IPS-18a (cell line): ENCODE measurements around the gene RRP1.

Source experiments
- H3K27ac ChIP-seq: one replicate; pipeline ENCODE4 v1.5.1; 2013; ENCODE audit warnings: low read length
- H3K27me3 ChIP-seq: one replicate; pipeline ENCODE4 v1.6.1; 2013; ENCODE audit warnings: mild to moderate bottlenecking, low read length; ENCODE audit not compliant: control insufficient read depth, insufficient read depth
- H3K36me3 ChIP-seq: one replicate; pipeline ENCODE4 v1.6.1; 2013; ENCODE audit warnings: low read depth, low read length; ENCODE audit not compliant: control insufficient read depth
- H3K4me1 ChIP-seq: one replicate; pipeline ENCODE4 v1.6.1; 2013; ENCODE audit warnings: low read depth, low read length; ENCODE audit not compliant: control insufficient read depth
- H3K4me3 ChIP-seq: one replicate; pipeline ENCODE4 v1.5.1; 2013; ENCODE audit warnings: low read length
- H3K9ac ChIP-seq: one replicate; pipeline ENCODE4 v1.6.1; 2013; ENCODE audit warnings: mild to moderate bottlenecking, low read length, moderate library complexity
- H3K9me3 ChIP-seq: one replicate; pipeline ENCODE4 v1.6.1; 2013; ENCODE audit warnings: low read depth, low read length; ENCODE audit not compliant: control insufficient read depth

Gene RRP1

GRCh38 chr21:43760391-43760958 lies 28.9 kb upstream of the RRP1 start:
- Histone ChIP-seq H3K9ac (no peak overlapping the region), H3K4me1 (no peaks in the 10 kb centered on the region), H3K36me3 (peaks cover 9% of the 10 kb centered on the region), H3K27me3 (no peaks in the 10 kb centered on the region), H3K4me3 (no peak overlapping the region), H3K9me3 (no peaks in the 10 kb centered on the region), H3K27ac (no peak overlapping the region)

DNA sequence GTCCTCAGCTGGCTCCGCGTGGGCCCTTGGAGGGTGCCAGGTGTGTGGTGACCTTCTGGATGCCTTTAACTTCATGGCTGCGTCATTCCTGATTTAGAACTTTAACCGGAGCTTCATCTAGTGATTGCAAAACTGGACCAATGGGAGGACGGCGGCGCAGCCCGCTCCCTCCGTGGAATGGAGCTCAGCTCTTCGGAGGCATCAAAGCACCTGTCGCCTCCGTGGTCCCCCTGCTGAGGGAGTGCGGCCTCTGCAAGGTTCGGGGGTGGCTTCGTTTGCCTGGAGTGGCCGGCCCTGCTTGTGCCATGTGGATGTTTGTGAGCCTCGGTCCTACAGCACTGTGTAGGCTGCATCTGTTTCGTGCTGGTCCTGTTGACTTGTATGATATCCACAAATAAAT lies 27.5 kb upstream of the RRP1 start:
- no peak overlapping the region for H3K27ac ChIP-seq
- no peaks in the 10 kb centered on the region for H3K9me3 ChIP-seq
- no peak overlapping the region for H3K9ac ChIP-seq
- H3K27me3 ChIP-seq, result no peaks in the 10 kb centered on the region
- H3K4me1 ChIP-seq, result no peaks in the 10 kb centered on the region
- H3K36me3 ChIP-seq, result peaks cover 5% of the 10 kb centered on the region
- no peak overlapping the region for H3K4me3 ChIP-seq

DNA sequence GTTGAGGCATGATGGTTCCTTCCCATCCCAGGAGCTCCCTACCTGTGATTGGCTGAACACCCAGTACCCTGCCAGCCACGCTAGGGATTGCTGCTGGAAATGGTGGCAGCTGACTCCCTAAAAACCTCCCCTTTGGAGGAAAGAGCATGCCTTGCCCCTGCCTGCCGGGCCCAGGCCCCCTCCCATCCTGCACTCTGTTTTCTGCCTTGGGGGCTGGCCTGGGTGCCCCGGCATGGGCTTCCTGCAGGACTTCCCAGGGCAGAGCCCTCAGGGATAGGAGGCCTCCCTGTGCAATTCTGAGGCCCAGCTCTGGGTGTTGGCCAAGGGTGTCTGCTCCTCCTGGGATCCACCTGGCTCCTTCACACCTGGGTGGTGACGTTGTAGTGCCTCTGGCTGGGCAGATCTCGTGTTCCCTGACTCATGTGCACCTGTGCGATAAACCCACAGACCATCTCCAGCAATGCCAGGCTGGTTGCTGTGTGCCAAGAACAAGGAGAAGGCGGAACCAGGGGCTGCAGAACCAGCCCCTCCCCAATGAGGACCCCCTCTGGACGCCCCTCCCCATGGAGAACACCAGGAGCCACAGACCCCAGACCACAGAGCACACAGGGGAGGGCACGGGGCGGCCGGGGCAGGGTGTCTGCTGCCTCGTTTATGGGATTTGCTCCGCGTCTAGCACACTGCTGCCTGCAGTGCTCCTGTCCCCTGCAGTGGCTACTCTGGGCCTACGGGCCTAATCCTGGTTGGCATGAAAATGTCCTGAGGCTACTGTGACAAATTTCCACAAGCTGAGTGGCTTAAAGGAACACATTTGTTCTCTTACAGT lies 26.9 kb upstream of the RRP1 start:
- Histone ChIP-seq H3K4me3 (no peak overlapping the region), H3K27ac (no peak overlapping the region), H3K27me3 (no peaks in the 10 kb centered on the region), H3K9ac (no peak overlapping the region), H3K9me3 (no peaks in the 10 kb centered on the region), H3K36me3 (peaks cover 5% of the 10 kb centered on the region), H3K4me1 (no peaks in the 10 kb centered on the region)

GRCh38 chr21:43763901-43764523 lies 25.4 kb upstream of the RRP1 start:
- peaks cover under 1% of the 10 kb centered on the region for H3K36me3 ChIP-seq

DNA sequence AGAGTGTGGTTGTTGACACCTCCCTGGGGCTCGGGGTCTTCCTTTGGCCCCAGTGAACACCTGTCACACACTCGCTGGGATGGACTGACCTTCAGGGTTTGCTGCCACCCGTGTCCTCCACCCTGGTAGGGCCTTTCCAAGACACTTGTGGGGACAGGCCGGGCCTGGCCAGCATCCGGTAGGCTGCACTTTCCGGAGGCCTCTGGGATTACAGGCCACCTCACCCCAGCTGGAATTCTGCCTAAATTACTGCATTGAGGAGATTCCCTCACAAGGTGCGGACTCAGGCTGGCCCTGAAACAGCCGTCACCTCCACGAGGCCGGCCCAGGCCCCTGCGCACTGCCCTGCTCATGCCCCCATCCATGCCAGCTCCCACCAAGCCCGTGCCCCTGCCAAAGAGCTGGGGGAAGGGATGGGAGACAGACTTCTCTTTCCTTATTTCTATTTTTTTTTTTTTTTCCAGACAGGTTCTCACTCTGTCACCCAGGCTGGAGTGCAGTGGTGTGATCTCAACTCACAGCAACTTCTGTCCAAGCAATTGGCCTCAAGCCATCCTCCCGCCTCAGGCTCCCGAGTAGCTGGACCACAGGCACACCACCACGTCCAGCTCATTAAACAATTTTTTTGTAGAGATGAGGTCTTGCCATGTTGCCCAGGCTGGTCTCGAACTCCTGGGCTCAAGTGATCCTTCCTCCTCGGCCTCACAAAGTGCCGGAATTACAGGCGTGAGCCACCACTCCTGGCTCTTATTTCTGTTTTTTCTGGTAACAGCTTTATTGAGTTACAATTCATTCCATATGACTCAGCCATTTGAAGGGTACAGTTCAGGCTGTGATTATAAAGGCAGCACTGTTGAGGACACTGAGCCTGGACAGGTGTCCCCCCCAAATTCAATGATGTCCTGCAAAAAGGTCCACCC lies 24.5 kb upstream of the RRP1 start:
- Histone ChIP-seq H3K9ac (no peak overlapping the region), H3K36me3 (no peaks in the 10 kb centered on the region), H3K27me3 (no peaks in the 10 kb centered on the region), H3K4me3 (no peak overlapping the region), H3K27ac (no peak overlapping the region), H3K9me3 (no peaks in the 10 kb centered on the region), H3K4me1 (peaks cover 12% of the 10 kb centered on the region)

More at GRCh38 chr21:43763901-43764523, 25.4 kb upstream of the RRP1 start:
- no peaks in the 10 kb centered on the region for H3K27me3 ChIP-seq
- no peaks in the 10 kb centered on the region for H3K9me3 ChIP-seq
- H3K4me3 ChIP-seq, result no peak overlapping the region
- no peak overlapping the region for H3K9ac ChIP-seq
- H3K4me1 ChIP-seq, result peaks cover 11% of the 10 kb centered on the region
- no peak overlapping the region for H3K27ac ChIP-seq

DNA sequence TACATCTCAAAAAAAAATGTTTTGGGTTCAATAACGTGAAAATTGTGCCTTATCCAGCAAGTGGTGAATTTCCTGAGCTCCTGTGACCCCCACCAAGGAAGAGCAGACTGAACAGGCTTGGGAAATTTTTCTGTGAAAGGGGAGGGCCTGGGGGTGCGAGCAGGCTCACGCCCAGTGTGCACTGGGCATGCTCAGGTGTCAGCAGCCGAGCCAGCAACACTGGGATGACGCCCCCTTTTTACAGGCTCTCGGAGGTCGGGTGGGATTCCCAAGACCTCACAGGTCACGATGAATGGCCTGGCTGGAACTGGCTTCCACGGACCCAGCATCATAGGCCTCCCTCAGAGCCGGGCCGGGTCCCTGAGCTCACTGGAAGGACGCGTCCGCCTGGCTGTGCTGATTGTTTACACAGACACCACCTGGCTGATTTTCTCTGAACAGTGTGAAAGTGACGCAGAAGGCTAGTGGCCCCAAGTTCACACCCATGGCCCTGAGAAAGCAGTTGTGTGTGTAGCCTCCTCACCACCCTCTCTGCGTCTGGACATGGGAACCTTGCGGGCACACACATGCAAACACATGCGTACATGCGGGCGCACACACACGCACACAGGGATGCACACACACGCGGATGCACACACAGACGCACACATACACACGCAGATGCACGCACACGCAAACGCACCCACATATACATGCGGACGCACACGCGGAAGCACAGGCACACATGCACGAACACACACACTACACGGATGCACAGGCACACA lies 22.5 kb upstream of the RRP1 start:
- H3K27me3 ChIP-seq, result no peaks in the 10 kb centered on the region
- no peak overlapping the region for H3K9ac ChIP-seq
- H3K27ac ChIP-seq, result no peak overlapping the region
- no peak overlapping the region for H3K4me3 ChIP-seq
- no peaks in the 10 kb centered on the region for H3K36me3 ChIP-seq
- H3K4me1 ChIP-seq, result peaks cover 16% of the 10 kb centered on the region
- no peaks in the 10 kb centered on the region for H3K9me3 ChIP-seq

DNA sequence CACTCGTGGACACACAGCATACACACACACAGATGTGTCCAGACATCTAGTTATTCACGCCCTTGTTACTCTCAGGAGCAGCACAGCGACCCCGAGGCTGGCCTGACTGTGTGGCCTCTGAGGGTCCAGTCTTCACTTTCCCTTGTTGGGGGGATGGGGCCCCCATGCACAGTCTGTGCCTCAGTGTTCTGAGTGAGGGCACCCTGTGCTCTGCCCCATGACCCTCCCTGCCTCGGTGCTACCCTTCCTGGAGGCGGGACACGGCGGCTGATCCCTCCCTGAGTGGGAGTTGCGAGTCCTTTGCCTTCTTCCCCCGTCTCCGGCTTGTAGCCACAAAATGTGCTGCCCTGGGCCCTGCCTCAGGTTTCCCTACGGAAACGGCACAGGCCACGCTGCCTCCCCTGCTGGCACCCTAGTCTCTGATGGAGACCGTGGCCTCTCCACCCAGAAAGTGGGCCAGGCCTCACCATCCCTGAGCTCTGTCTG lies 21.8 kb upstream of the RRP1 start:
- Histone ChIP-seq H3K9me3 (no peaks in the 10 kb centered on the region), H3K4me1 (peaks cover 16% of the 10 kb centered on the region), H3K27me3 (no peaks in the 10 kb centered on the region), H3K9ac (peak overlapping the region; percentile 29), H3K36me3 (no peaks in the 10 kb centered on the region), H3K27ac (no peak overlapping the region), H3K4me3 (no peak overlapping the region)

DNA sequence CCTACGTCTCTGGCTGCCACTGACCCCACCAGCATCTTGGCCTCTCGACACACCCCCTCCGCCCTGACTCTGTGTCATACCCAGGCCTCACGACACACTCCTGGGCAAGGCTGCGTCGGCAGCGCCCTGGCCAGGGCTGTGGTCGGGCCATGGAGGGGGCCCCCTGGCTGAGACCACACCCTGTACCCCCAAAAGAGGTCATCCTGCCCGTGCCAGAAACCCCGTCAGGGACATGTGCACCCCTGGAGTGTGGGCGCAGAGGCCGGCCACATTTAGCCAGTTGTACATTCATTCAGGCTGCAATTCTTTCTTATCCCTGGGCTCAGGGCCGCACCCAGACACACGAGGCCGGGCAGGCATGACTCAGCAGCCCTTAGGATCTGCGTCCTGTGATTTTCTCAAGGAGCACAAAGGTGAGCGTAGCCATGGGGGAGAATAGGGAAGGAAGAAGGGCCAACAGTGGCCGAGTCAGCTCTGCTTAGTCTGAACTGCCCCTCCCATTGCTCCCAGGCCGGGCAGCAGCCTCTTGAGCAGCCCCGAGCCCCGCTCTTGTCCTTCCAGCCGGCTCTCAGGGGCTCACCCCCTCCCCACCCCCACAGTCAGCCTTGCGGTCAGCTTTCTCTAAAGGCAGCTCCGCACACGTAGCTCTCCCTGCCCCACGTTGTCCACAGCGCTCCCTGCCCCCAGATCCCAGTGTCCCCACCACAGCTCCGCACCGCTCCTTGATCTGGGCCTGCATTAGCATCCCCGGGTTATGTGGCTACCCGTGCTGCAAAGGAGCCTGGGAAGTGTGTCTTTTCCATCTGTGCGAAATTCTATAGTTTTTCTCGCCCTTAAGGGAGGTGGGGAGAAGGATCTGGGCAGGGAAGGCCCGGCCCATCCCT lies 21.2 kb upstream of the RRP1 start:
- Histone ChIP-seq H3K27me3 (no peaks in the 10 kb centered on the region), H3K27ac (no peak overlapping the region), H3K9ac (peak overlapping the region; percentile 29), H3K4me1 (peaks cover 16% of the 10 kb centered on the region), H3K4me3 (no peak overlapping the region), H3K36me3 (peaks cover 3% of the 10 kb centered on the region), H3K9me3 (no peaks in the 10 kb centered on the region)

DNA sequence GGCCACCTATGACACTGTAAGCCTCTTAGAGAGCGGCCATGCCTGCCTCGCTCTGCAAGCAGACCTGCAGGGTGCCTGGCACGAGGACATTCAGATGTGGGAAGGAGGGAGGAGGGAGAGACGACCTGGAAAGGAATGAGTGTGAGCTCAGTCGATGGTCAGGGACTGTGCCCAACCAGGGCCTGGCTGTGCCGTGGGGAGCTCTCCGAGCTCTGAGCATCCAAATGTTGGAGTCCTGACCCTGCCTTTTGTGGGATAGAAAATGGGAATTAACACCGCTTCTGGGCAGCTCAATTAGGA lies 20.6 kb upstream of the RRP1 start:
- Histone ChIP-seq H3K4me1 (peaks cover 16% of the 10 kb centered on the region), H3K9ac (peak overlapping the region; percentile 29), H3K9me3 (no peaks in the 10 kb centered on the region), H3K36me3 (peaks cover 8% of the 10 kb centered on the region), H3K27me3 (no peaks in the 10 kb centered on the region), H3K4me3 (no peak overlapping the region), H3K27ac (no peak overlapping the region)

DNA sequence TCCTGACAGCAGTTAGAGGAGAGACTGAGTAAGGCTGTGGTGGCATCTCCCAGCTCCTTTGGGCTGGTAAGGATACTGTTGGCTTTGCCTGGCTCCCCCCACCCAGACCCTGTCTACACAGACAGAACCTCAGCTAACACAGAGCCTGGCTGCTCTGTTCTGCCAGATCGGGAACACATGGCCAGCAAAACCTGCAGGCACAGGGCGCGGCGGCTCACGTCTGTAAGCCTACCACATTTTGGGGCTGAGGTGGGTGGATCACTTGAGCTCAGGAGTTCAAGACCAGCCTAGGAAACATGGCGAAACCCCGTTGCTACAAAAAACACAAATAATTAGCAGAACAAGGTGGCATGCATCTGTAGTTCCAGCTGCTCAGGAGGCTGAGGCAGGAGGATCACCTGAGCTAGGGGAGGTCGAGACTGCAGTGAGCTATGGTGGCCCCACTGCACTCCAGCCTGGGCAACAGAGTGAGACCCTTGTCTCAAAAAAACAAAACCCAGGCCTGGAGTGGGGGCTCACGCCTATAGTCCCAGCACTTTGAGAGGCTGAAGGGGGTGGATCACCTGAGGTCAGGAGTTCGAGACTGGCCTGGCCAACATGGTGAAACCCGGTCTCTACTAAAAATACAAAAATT lies 19.9 kb upstream of the RRP1 start:
- H3K4me3 ChIP-seq, result no peak overlapping the region
- H3K9ac ChIP-seq, result no peak overlapping the region
- no peaks in the 10 kb centered on the region for H3K27me3 ChIP-seq
- H3K27ac ChIP-seq, result no peak overlapping the region
- no peaks in the 10 kb centered on the region for H3K9me3 ChIP-seq
- peaks cover 16% of the 10 kb centered on the region for H3K4me1 ChIP-seq
- peaks cover 13% of the 10 kb centered on the region for H3K36me3 ChIP-seq
